Calu3 (cell line): ENCODE results near the gene MACROD1. TPM values are rescaled to one million over a fixed set of nuclear protein-coding genes. Genes with fewer than 3 reads are reported as not detected.

Experiments
- BruUV-seq: library from RNA; stranded (reverse); fragments of 400-500 nt; replicated peaks from 2 replicates; lab custom pipeline; 2021; lab: Mats Ljungman, UMichigan
- CTCF ChIA-PET: fragments of 300-600 bp; sonication (Branson Sonifier 250); formaldehyde crosslinking; loops from one replicate; lab custom pipeline; 2022; ENCODE audit warnings: antibody characterized with exemption; lab: Charles Lee
- DNase-seq: peaks from one replicate; pipeline ENCODE4 v3.0.0; 2022
- H3K27ac Mint-ChIP-seq: one replicate; pipeline ENCODE4 v1.8.0; 2022; ENCODE audit warnings: mixed read lengths; ENCODE audit not compliant: unreplicated experiment
- H3K27me3 Mint-ChIP-seq: one replicate; pipeline ENCODE4 v1.8.0; 2022; ENCODE audit warnings: mixed read lengths; ENCODE audit not compliant: unreplicated experiment
- H3K36me3 Mint-ChIP-seq: one replicate; pipeline ENCODE4 v1.8.0; 2022; ENCODE audit warnings: mild to moderate bottlenecking, moderate library complexity, mixed read lengths; ENCODE audit not compliant: insufficient read depth, unreplicated experiment
- H3K4me1 Mint-ChIP-seq: one replicate; pipeline ENCODE4 v1.8.0; 2022; ENCODE audit warnings: mild to moderate bottlenecking, low read depth, mixed read lengths; ENCODE audit not compliant: unreplicated experiment
- H3K4me3 Mint-ChIP-seq: one replicate; pipeline ENCODE4 v1.8.0; 2022; ENCODE audit warnings: mild to moderate bottlenecking, low read depth, moderate library complexity, mixed read lengths; ENCODE audit not compliant: unreplicated experiment
- H3K9me3 Mint-ChIP-seq: one replicate; pipeline ENCODE4 v1.8.0; 2022; ENCODE audit warnings: low read depth, mixed read lengths; ENCODE audit not compliant: unreplicated experiment
- intact Hi-C: fragments of 100-400 bp; cut with micrococcal nuclease; formaldehyde crosslinking; loops from one replicate; pipeline ENCODE4 v1.10.0; 2022; ENCODE audit not compliant: unreplicated experiment
- total RNA-seq: library from RNA; stranded (reverse); gene quantifications from 2 replicates; pipeline ENCODE4 v1.2.3, GENCODE V29; 2022
- TF ChIP-seq, protein P1 (sequence below): fragments of 200-600 bp; IDR thresholded peaks from one replicate; pipeline ENCODE4 v1.8.0; 2022; ENCODE audit warnings: antibody characterized with exemption; ENCODE audit not compliant: unreplicated experiment

Gene MACROD1
- total RNA-seq, 1 experiment from 2014 or later: 35.7 TPM

DNA sequence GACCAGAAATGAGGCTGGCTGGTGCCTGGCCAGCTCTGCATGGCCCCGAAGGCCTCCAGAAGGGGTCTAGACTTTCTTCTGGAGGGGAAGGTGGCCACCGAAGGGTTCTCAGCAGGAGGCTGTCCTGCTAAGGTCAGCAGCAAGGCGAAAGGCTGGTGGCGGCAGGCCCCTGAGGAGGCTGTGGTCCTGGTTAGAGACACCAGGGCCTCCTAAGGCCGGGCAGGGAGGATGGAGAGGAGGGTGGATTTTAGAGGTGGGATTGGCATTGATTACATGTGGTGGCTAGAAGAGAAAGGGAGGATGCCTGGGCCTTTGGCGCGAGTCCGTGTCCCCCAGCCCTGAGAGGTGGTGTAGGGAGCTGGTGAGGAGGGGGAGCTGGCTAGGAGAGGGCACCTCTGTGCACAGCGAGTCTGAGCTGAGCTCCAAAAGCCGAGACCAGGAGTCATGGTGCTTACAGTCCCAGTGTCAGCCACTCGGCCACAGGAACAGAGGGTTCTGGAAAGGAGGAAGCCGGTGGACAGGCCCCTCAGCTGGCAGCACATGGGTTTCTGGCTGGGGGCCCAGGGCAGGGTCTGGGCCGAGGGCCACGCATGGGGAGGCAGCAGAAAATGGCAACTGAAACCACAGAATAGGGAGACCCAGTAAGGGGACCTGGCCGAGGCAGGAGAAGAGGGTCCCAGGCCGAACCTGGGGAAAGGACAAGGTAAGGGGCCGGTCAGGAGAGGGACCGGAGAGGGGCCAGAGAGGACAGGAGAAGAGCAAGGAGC, 43.1 kb upstream of the MACROD1 start:
- TF ChIP-seq, protein P1, sequence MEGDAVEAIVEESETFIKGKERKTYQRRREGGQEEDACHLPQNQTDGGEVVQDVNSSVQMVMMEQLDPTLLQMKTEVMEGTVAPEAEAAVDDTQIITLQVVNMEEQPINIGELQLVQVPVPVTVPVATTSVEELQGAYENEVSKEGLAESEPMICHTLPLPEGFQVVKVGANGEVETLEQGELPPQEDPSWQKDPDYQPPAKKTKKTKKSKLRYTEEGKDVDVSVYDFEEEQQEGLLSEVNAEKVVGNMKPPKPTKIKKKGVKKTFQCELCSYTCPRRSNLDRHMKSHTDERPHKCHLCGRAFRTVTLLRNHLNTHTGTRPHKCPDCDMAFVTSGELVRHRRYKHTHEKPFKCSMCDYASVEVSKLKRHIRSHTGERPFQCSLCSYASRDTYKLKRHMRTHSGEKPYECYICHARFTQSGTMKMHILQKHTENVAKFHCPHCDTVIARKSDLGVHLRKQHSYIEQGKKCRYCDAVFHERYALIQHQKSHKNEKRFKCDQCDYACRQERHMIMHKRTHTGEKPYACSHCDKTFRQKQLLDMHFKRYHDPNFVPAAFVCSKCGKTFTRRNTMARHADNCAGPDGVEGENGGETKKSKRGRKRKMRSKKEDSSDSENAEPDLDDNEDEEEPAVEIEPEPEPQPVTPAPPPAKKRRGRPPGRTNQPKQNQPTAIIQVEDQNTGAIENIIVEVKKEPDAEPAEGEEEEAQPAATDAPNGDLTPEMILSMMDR: no peak
- no peak for DNase-seq
- Mint-ChIP-seq H3K36me3 (peaks cover 62% of the 10 kb centered on the region), H3K27me3 (no peaks in the 10 kb centered on the region), H3K27ac (peak overlapping the region; percentile 50), H3K9me3 (no peaks in the 10 kb centered on the region), H3K4me1 (no peaks in the 10 kb centered on the region), H3K4me3 (no peak overlapping the region)
- BruUV-seq: no TSS peak
- intact Hi-C loops: no loop called here
- CTCF ChIA-PET: no interaction called here

DNA sequence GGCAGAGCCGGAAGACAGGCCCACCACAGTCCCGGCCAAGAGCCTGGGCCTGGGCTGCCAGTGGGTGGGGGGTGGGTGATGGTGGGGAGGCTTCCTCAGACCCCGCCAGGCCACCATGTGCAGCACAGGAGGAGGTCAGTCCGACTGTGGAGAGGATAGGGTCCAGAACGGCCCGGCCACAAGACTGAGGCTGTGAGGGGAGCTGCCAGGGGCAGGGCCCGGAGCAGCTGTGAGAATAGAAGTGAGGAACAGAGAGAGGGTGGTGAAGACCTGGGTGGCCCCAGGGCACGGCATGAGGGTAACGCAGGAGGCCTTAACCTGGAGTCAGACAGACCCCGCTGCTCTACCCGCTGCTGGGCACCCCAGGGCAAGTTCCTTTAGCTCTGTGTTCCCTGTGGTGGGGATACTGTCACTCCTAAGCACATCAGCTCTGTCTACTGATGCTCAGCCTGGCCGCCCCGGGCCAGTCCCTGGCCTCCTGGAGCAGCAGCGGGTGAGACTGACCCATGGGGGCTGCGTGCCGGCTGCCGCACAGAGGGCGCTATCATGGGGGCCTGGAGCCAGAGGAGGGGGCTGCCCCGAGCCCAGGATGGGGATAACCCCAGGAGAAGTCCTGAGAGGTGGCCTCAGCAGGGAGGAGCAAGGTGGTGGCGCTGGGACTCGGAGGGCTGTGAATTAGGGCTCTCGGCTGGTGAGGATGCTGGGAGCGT, 42.3 kb upstream of the MACROD1 start:
- BruUV-seq: no TSS peak
- CTCF ChIA-PET: interaction anchor here (0.6 kb wide), 1 partner anchor 39 kb away, joined by 6 read pairs; no protein-coding TSS in a partner anchor

DNA sequence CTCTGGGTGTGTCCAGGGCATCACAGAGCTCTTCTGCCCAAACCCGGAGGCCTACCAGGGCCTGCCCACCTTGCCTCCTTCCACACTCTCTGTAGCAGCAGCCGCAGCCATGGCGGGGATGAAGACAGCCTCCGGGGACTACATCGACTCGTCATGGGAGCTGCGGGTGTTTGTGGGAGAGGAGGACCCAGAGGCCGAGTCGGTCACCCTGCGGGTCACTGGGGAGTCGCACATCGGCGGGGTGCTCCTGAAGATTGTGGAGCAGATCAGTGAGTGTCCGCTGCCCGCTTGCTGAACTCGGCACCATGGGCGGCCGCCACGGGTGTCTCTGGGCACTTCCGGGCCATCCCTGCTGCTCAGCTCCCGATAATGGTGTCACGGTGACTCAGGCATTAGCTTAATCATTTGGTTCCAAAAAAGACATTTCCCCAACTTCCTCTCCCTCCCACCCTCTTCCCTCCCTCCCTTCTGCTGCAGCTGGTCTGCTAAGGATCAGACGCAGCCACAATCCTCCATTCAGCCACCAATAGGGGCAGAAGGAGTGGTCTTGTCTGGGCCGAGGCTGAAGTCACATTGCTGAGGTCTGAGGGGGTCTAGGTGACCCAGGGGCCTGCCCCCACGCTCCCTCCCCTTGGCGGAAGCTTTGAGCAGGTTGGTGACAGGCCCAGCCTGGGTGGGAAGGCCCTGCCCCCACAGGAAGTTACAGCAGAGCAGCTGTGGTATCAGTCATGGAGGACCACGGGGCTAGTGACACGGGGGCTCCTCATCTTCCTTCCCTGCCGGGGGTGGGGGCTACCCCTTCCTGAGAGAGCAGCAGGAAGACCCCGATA, 41.6 kb upstream of the MACROD1 start:
- H3K27ac Mint-ChIP-seq: no peak overlapping the region
- no peaks in the 10 kb centered on the region for H3K27me3 Mint-ChIP-seq
- no peak overlapping the region for H3K4me3 Mint-ChIP-seq
- H3K36me3 Mint-ChIP-seq: peaks cover 72% of the 10 kb centered on the region
- intact Hi-C loops: no loop called here
- peaks cover 9% of the 10 kb centered on the region for H3K4me1 Mint-ChIP-seq
- DNase-seq: no peak
- TF ChIP-seq, protein P1: no peak
- BruUV-seq: no TSS peak
- CTCF ChIA-PET: interaction anchor here (0.6 kb wide), 1 partner anchor 40 kb away, joined by 6 read pairs; no protein-coding TSS in a partner anchor
- H3K9me3 Mint-ChIP-seq: no peaks in the 10 kb centered on the region

More for the DNA sequence above, 42.3 kb upstream of the MACROD1 start:
- Mint-ChIP-seq H3K27ac (peak overlapping the region; percentile 50), H3K9me3 (no peaks in the 10 kb centered on the region), H3K4me1 (peaks cover 6% of the 10 kb centered on the region), H3K4me3 (no peak overlapping the region), H3K27me3 (no peaks in the 10 kb centered on the region), H3K36me3 (peaks cover 64% of the 10 kb centered on the region)
- intact Hi-C loops: no loop called here
- TF ChIP-seq, protein P1: no peak
- no peak for DNase-seq
